Endothelial cell (in vitro differentiated cells): ENCODE results near the gene PATJ. TPM values are rescaled to one million over a fixed set of nuclear protein-coding genes. Genes with fewer than 3 reads are reported as not detected.

ENCODE experiments used
- DNase-seq: peaks from one replicate; pipeline ENCODE4 v3.0.0; 2021; ENCODE audit warnings: low spot score
- H3K27ac Mint-ChIP-seq: one replicate; pipeline ENCODE4 v1.8.0; 2021; ENCODE audit warnings: mixed read lengths, inconsistent platforms; ENCODE audit not compliant: unreplicated experiment
- H3K27me3 Mint-ChIP-seq: one replicate; pipeline ENCODE4 v1.8.0; 2021; ENCODE audit warnings: mild to moderate bottlenecking, moderate library complexity, mixed read lengths, inconsistent platforms; ENCODE audit not compliant: unreplicated experiment
- H3K36me3 Mint-ChIP-seq: one replicate; pipeline ENCODE4 v1.8.0; 2021; ENCODE audit warnings: mild to moderate bottlenecking, low read depth, mixed read lengths, inconsistent platforms; ENCODE audit not compliant: unreplicated experiment
- H3K4me1 Mint-ChIP-seq: one replicate; pipeline ENCODE4 v1.8.0; 2021; ENCODE audit warnings: mild to moderate bottlenecking, mixed read lengths, inconsistent platforms; ENCODE audit not compliant: unreplicated experiment
- H3K4me3 Mint-ChIP-seq: one replicate; pipeline ENCODE4 v1.8.0; 2021; ENCODE audit warnings: mild to moderate bottlenecking, mixed read lengths, inconsistent platforms; ENCODE audit not compliant: unreplicated experiment
- H3K9me3 Mint-ChIP-seq: one replicate; pipeline ENCODE4 v1.8.0; 2021; ENCODE audit warnings: mixed read lengths, inconsistent platforms; ENCODE audit not compliant: unreplicated experiment
- CTCF ChIP-seq: fragments of 200-600 bp; sonication (generic); IDR thresholded peaks from one replicate; pipeline ENCODE4 v1.5.0; 2021; ENCODE audit warnings: antibody characterized with exemption; ENCODE audit not compliant: unreplicated experiment
- total RNA-seq: library from RNA; stranded (reverse); fragmentation: NEBNext Ultra II Directional; extraction: Animal tissue kit (Norgen Biotek cat#: 25700); gene quantifications from one replicate; pipeline ENCODE4 v1.2.1, GENCODE V29; 2021; ENCODE audit not compliant: unreplicated experiment

Gene PATJ
- total RNA-seq, 1 donor from 2014 or later = 13.9 TPM

GRCh38 chr1:62045574-62045973, 303.3 kb downstream of the PATJ start:
- Mint-ChIP-seq H3K36me3 (no peaks in the 10 kb centered on the region), H3K27me3 (no peaks in the 10 kb centered on the region), H3K27ac (no peak overlapping the region), H3K9me3 (no peaks in the 10 kb centered on the region), H3K4me3 (no peak overlapping the region), H3K4me1 (peaks cover 15% of the 10 kb centered on the region)
- no peak for DNase-seq
- TF ChIP-seq CTCF = no peak

DNA sequence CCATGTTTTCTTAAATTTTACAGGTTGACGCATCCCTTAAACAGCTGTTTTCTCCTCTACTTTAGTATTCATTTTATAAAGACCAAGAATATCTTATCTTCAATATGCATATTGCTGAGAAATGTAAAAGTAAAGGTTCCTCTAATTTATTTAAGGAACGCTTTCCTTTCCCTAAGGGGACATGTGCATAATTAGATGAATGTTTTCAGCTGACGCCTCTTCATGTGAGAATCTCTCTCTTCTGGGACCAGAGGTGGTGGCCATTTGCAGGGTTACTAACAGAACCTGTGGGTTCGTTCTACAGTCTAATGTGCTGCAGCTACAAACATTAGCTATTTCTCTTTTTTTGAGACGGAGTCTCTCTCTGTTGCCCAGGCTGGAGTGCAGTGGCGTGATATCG, 304.6 kb downstream of the PATJ start:
- H3K4me1 Mint-ChIP-seq = peaks cover 11% of the 10 kb centered on the region
- no peak for TF ChIP-seq CTCF
- H3K36me3 Mint-ChIP-seq = no peaks in the 10 kb centered on the region
- H3K27me3 Mint-ChIP-seq = no peaks in the 10 kb centered on the region
- H3K27ac Mint-ChIP-seq = no peak overlapping the region
- no peaks in the 10 kb centered on the region for H3K9me3 Mint-ChIP-seq
- no peak overlapping the region for H3K4me3 Mint-ChIP-seq
- DNase-seq = no peak

GRCh38 chr1:62050165-62050564, 307.9 kb downstream of the PATJ start:
- Mint-ChIP-seq H3K27ac (no peak overlapping the region), H3K4me3 (no peak overlapping the region), H3K36me3 (no peaks in the 10 kb centered on the region), H3K27me3 (no peaks in the 10 kb centered on the region), H3K4me1 (peaks cover 11% of the 10 kb centered on the region), H3K9me3 (no peaks in the 10 kb centered on the region)
- no peak for DNase-seq
- no peak for TF ChIP-seq CTCF

- Mint-ChIP-seq H3K9me3 (no peaks in the 10 kb centered on the region), H3K36me3 (no peaks in the 10 kb centered on the region), H3K27ac (no peak overlapping the region), H3K27me3 (no peaks in the 10 kb centered on the region), H3K4me3 (no peak overlapping the region), H3K4me1 (no peaks in the 10 kb centered on the region)
- no peak for TF ChIP-seq CTCF
- DNase-seq = no peak
Measured at GRCh38 chr1:62052946-62053345, 310.7 kb downstream of the PATJ start.

GRCh38 chr1:62054188-62054587, 311.9 kb downstream of the PATJ start:
- DNase-seq = no peak
- Mint-ChIP-seq H3K4me3 (no peak overlapping the region), H3K4me1 (no peaks in the 10 kb centered on the region), H3K27ac (no peak overlapping the region), H3K27me3 (no peaks in the 10 kb centered on the region), H3K36me3 (no peaks in the 10 kb centered on the region), H3K9me3 (no peaks in the 10 kb centered on the region)
- no peak for TF ChIP-seq CTCF
